ENCODE data around the gene BEX3. TPM values are rescaled to one million over a fixed set of nuclear protein-coding genes. Genes with fewer than 3 reads are reported as not detected.

Gene BEX3
- total and polyA plus RNA-seq, 2 experiments from 2014 or later, result 427 to 714 TPM

- Mint-ChIP-seq H3K27ac (peak overlapping the region; percentile 84; the same call in 1 of the 2 replicates), H3K27me3 (ENCODE audit: insufficient read depth, low read depth, poor library complexity) (no peaks in the 10 kb centered on the region), H3K4me3 (peak overlapping the region; percentile 51; the same call in 1 of the 3 replicates), H3K36me3 (ENCODE audit: low read depth) (no peaks in the 10 kb centered on the region; the same call in 2 of the 3 replicates), H3K4me1 (peaks cover 23% of the 10 kb centered on the region), H3K9me3 (no peaks in the 10 kb centered on the region)
- Histone ChIP-seq H3K4me3 (0 out of 2 replicates have a peak overlapping the region, but pooled peaks have one; percentile 28), H3K79me2 (replicated peaks; ENCODE audit: insufficient read depth) (no peaks in the 10 kb centered on the region), H3K36me3 (ENCODE audit: insufficient read depth) (no peaks in the 10 kb centered on the region), H4K20me1 (replicated peaks; ENCODE audit: insufficient read depth) (no peaks in the 10 kb centered on the region), H3K4me2 (peak overlapping the region; percentile 67), H3K4me1 (ENCODE audit: insufficient read depth) (peaks cover 20% of the 10 kb centered on the region), H3K27ac (ENCODE audit: low read depth) (no peak overlapping the region), H3K9me2 (ENCODE audit: insufficient read depth) (no peaks in the 10 kb centered on the region), H3K27me3 (ENCODE audit: insufficient read depth) (no peaks in the 10 kb centered on the region), H3F3A (replicated peaks; ENCODE audit: low read depth) (no peaks in the 10 kb centered on the region), H2AFZ (no peak overlapping the region)
- no peak for TF ChIP-seq STAT1 (IDR thresholded peaks at IDR 0.05; ENCODE audit: unreplicated experiment)
- no peak for TF ChIP-seq ETS1 (IDR thresholded peaks at IDR 0.05)
- no peak for TF ChIP-seq ZNF114 (CRISPR knock-in tag; IDR thresholded peaks at IDR 0.05)
- no peak for TF ChIP-seq REST (IDR thresholded peaks at IDR 0.05; ENCODE audit: unreplicated experiment)
- no peak for TF ChIP-seq ZNF462 (CRISPR knock-in tag; IDR thresholded peaks at IDR 0.05)
- no peak for TF ChIP-seq CREB1 (CRISPR knock-in tag; IDR thresholded peaks at IDR 0.05; ENCODE audit: low read depth)
- TF ChIP-seq CTCF (conservative IDR thresholded peaks at IDR 0.05; ENCODE audit: low read depth in 2 of 2), result no peak
- ATAC-seq, result peak; percentile 91
- DNase-seq (ENCODE audit: low spot score), result peak; percentile 68
Observed at GRCh38 chrX:103423955-103424638, 47.8 kb downstream of the BEX3 start.

Measured in GM23338 (cell line).